ENCODE data around the gene SLC6A3.
"Not testable (repeated sequence)": the region's sequence is repeated elsewhere in the genome, so short reads cannot be mapped to it uniquely, and the experiment has no call there.

Gene SLC6A3

GRCh38 chr5:1440098-1440493 lies 5.1 kb downstream of the SLC6A3 start:
- no peak for DNase-seq (ENCODE audit: low read depth)

GRCh38 chr5:1439388-1440097 lies 5.7 kb downstream of the SLC6A3 start:
- no peak for DNase-seq (ENCODE audit: low read depth)

- DNase-seq (ENCODE audit: low read depth), result no peak
Observed at GRCh38 chr5:1438871-1439270, 6.4 kb downstream of the SLC6A3 start.

- no peak for DNase-seq (ENCODE audit: low read depth)
Observed at GRCh38 chr5:1437876-1438559, 7.2 kb downstream of the SLC6A3 start.

- no peak for DNase-seq (ENCODE audit: low read depth)
Observed at GRCh38 chr5:1437226-1437829, 7.9 kb downstream of the SLC6A3 start.

GRCh38 chr5:1436681-1437080 lies 8.6 kb downstream of the SLC6A3 start:
- DNase-seq (ENCODE audit: low read depth), result no peak

- no peak for DNase-seq (ENCODE audit: low read depth)
Observed at GRCh38 chr5:1436036-1436435, 9.2 kb downstream of the SLC6A3 start.

GRCh38 chr5:1435369-1435768 lies 9.9 kb downstream of the SLC6A3 start:
- no peak for DNase-seq (ENCODE audit: low read depth)

GRCh38 chr5:1432296-1432695 lies 12.9 kb downstream of the SLC6A3 start:
- DNase-seq (ENCODE audit: low read depth), result no peak

- DNase-seq (ENCODE audit: low read depth), result no peak
Observed at GRCh38 chr5:1431896-1432295, 13.3 kb downstream of the SLC6A3 start.

- DNase-seq (ENCODE audit: low read depth), result no peak
Observed at GRCh38 chr5:1431021-1431811, 14.0 kb downstream of the SLC6A3 start.

GRCh38 chr5:1430121-1430795 lies 15.0 kb downstream of the SLC6A3 start:
- DNase-seq (ENCODE audit: low read depth), result no peak

- no peak for DNase-seq (ENCODE audit: low read depth)
Observed at GRCh38 chr5:1429496-1429895, 15.7 kb downstream of the SLC6A3 start.

- no peak for DNase-seq (ENCODE audit: low read depth)
Observed at GRCh38 chr5:1429066-1429465, 16.2 kb downstream of the SLC6A3 start.

- no peak for DNase-seq (ENCODE audit: low read depth)
Observed at GRCh38 chr5:1428107-1428506, 17.1 kb downstream of the SLC6A3 start.

GRCh38 chr5:1424716-1425115 lies 20.5 kb downstream of the SLC6A3 start:
- DNase-seq (ENCODE audit: low read depth), result no peak

- no peak for DNase-seq (ENCODE audit: low read depth)
Observed at GRCh38 chr5:1423901-1424603, 21.2 kb downstream of the SLC6A3 start.

GRCh38 chr5:1422522-1422921 lies 22.7 kb downstream of the SLC6A3 start:
- not testable (repeated sequence) for DNase-seq (ENCODE audit: low read depth)

- DNase-seq (ENCODE audit: low read depth), result no peak
Observed at GRCh38 chr5:1421521-1422341, 23.5 kb downstream of the SLC6A3 start.

Measured in activated T-helper 9 cell treated with anti-CD3 and anti-CD28 coated beads, Interleukin-2, amount 50 U/mL, for 16 hours (primary cell).